Measurements from ENCODE around the gene PRTFDC1. TPM values are rescaled to one million over a fixed set of nuclear protein-coding genes. Genes with fewer than 3 reads are reported as not detected.

The PRTFDC1 gene
- total and polyA plus RNA-seq, 2 of the 13 experiments (the other 11 are each of a cell fraction or from before 2014, with no cell fraction given) = not detected

GRCh38 chr10:24983130-24983529, 30.7 kb upstream of the PRTFDC1 start (continued):
- no peak for TF ChIP-seq ZHX1 (CRISPR knock-in tag; IDR thresholded peaks at IDR 0.05; ENCODE audit: low read depth)
- TF ChIP-seq U2AF1 (optimal IDR thresholded peaks at IDR 0.05; ENCODE audit: low read depth, low read length) = no peak
- TF ChIP-seq RNF219 (CRISPR knock-in tag; IDR thresholded peaks at IDR 0.05) = no peak
- TF ChIP-seq ZBTB26 (CRISPR knock-in tag; IDR thresholded peaks at IDR 0.05; ENCODE audit: borderline replicate concordance) = no peak
- TF ChIP-seq SRSF9 (IDR thresholded peaks at IDR 0.05; ENCODE audit: borderline replicate concordance, insufficient read depth, low read depth, low read length, poor library complexity, severe bottlenecking) = no peak
- TF ChIP-seq TBX2 (CRISPR knock-in tag; IDR thresholded peaks at IDR 0.05; ENCODE audit: borderline replicate concordance) = no peak
- TF ChIP-seq ZNF18 (CRISPR knock-in tag; IDR thresholded peaks at IDR 0.05; ENCODE audit: insufficient replicate concordance) = no peak
- TF ChIP-seq NFE2L1 (CRISPR knock-in tag; IDR thresholded peaks at IDR 0.05; ENCODE audit: borderline replicate concordance) = no peak
- TF ChIP-seq KLF13 (CRISPR knock-in tag; IDR thresholded peaks at IDR 0.05) = no peak
